Measurements from ENCODE around the gene PKDREJ. TPM values are rescaled to one million over a fixed set of nuclear protein-coding genes. Genes with fewer than 3 reads are reported as not detected.

PKDREJ gene
- total and polyA plus RNA-seq, 2 donors (not counting 1 experiment from before 2014, with no cell fraction given): under 0.01 TPM; not detected in 1

DNA sequence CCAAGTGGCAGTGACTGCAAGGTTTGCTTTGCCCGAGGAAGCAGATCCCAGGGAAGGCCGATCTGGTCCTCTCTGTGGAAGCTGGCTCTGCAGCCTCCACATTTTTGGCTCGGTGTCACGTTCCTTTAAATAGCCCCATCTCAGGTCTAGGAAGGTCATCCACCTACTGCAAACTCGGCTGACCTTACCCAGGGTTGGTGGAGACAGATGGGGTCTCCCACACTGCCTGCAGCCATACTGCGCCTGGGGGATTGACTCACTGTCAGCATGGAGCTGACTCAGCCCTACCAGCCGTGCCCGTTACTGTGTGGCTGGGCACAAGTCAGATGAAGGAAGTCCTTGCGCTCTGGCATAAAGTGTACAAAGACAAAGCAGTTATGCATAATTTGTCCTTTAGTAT lies 29.9 kb downstream of the PKDREJ start:
- H4K20me1 ChIP-seq (ENCODE audit: control insufficient read depth, extremely low read depth, insufficient read depth, low read length): no peaks in the 10 kb centered on the region
- H3K4me2 ChIP-seq (ENCODE audit: extremely low read depth, insufficient read depth, low read length): no peak overlapping the region
- H3K79me2 ChIP-seq (ENCODE audit: control insufficient read depth, insufficient read depth, low read length): no peaks in the 10 kb centered on the region
- no peak overlapping the region for H2AFZ ChIP-seq (ENCODE audit: low read length)
- H3K9me3 ChIP-seq (ENCODE audit: control insufficient read depth, insufficient read depth, low read depth, low read length): no peaks in the 10 kb centered on the region
- peaks cover 2% of the 10 kb centered on the region for H3K36me3 ChIP-seq (ENCODE audit: control insufficient read depth, insufficient read depth, low read length)
- peak; percentile 8 to 52 for DNase-seq (ENCODE audit: low read depth in 2 of 2)
- H3K4me3 ChIP-seq (replicated peaks in 1 of 4; ENCODE audit: control extremely low read depth in 1 of 4, insufficient read depth in 1 of 4, low read depth in 3 of 4, low read length in 4 of 4): no peak overlapping the region
- H3K27ac ChIP-seq (ENCODE audit: insufficient read depth, low read length): no peak overlapping the region
- no peaks in the 10 kb centered on the region for H3K4me1 ChIP-seq (ENCODE audit: control insufficient read depth, extremely low read depth, insufficient read depth, low read length)
- TF ChIP-seq EZH2 (IDR thresholded peaks at IDR 0.05; ENCODE audit: low read length, missing control alignments): no peak
- TF ChIP-seq, protein P1, sequence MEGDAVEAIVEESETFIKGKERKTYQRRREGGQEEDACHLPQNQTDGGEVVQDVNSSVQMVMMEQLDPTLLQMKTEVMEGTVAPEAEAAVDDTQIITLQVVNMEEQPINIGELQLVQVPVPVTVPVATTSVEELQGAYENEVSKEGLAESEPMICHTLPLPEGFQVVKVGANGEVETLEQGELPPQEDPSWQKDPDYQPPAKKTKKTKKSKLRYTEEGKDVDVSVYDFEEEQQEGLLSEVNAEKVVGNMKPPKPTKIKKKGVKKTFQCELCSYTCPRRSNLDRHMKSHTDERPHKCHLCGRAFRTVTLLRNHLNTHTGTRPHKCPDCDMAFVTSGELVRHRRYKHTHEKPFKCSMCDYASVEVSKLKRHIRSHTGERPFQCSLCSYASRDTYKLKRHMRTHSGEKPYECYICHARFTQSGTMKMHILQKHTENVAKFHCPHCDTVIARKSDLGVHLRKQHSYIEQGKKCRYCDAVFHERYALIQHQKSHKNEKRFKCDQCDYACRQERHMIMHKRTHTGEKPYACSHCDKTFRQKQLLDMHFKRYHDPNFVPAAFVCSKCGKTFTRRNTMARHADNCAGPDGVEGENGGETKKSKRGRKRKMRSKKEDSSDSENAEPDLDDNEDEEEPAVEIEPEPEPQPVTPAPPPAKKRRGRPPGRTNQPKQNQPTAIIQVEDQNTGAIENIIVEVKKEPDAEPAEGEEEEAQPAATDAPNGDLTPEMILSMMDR (conservative IDR thresholded peaks at IDR 0.05 in 1 of 2, IDR thresholded peaks at IDR 0.05 in 1 of 2; ENCODE audit: low read depth in 1 of 2, low read length in 2 of 2): no peak
- H3K9ac ChIP-seq (ENCODE audit: insufficient read depth, low read length): no peak overlapping the region
- H3K27me3 ChIP-seq (ENCODE audit: control insufficient read depth, insufficient read depth, low read length): no peaks in the 10 kb centered on the region

DNA sequence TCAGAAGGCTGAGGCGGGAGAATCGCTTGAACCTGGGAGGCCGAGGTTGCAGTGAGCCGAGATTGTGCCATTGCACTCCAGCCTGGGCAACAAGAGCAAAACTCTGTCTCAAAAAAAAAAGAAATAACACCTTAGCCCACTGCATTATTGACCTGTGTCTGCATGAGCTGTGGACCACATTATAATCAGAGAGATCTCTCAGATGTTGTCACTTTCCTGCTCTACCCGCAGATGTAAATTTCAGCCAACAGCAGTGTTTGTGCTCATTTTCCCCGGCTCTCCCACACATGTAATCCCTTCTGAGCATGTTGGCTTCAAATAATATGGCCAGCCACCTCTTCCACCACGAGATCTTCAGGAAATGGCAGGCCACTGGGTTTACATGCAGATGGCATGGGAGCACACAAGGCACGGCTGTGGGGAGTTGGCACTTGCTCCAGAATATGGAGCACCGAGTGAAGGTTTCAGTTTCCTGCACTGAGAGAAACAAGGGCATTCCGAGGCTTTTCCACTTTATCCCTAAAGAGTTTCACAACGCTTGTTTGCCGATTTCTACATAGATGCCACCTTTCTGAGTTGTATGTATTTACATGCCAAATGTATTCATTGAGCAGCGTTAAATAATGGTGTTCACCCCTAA lies 32.8 kb downstream of the PKDREJ start:
- no peak overlapping the region for H3K27ac ChIP-seq (ENCODE audit: insufficient read depth, low read length)
- no peaks in the 10 kb centered on the region for H3K9me3 ChIP-seq (ENCODE audit: control insufficient read depth, insufficient read depth, low read depth, low read length)
- TF ChIP-seq, protein P1 (conservative IDR thresholded peaks at IDR 0.05 in 1 of 2, IDR thresholded peaks at IDR 0.05 in 1 of 2; ENCODE audit: low read depth in 1 of 2, low read length in 2 of 2): no peak
- TF ChIP-seq EZH2 (IDR thresholded peaks at IDR 0.05; ENCODE audit: low read length, missing control alignments): no peak
- no peak for DNase-seq (ENCODE audit: low read depth in 2 of 2)
- H3K4me3 ChIP-seq (replicated peaks in 1 of 4; ENCODE audit: control extremely low read depth in 1 of 4, insufficient read depth in 1 of 4, low read depth in 3 of 4, low read length in 4 of 4): no peak overlapping the region
- peaks cover 2% of the 10 kb centered on the region for H3K36me3 ChIP-seq (ENCODE audit: control insufficient read depth, insufficient read depth, low read length)
- no peaks in the 10 kb centered on the region for H3K4me1 ChIP-seq (ENCODE audit: control insufficient read depth, extremely low read depth, insufficient read depth, low read length)
- H3K4me2 ChIP-seq (ENCODE audit: extremely low read depth, insufficient read depth, low read length): no peak overlapping the region
- H3K9ac ChIP-seq (ENCODE audit: insufficient read depth, low read length): no peak overlapping the region
- H3K27me3 ChIP-seq (ENCODE audit: control insufficient read depth, insufficient read depth, low read length): no peaks in the 10 kb centered on the region
- H4K20me1 ChIP-seq (ENCODE audit: control insufficient read depth, extremely low read depth, insufficient read depth, low read length): no peaks in the 10 kb centered on the region
- no peaks in the 10 kb centered on the region for H3K79me2 ChIP-seq (ENCODE audit: control insufficient read depth, insufficient read depth, low read length)
- no peak overlapping the region for H2AFZ ChIP-seq (ENCODE audit: low read length)

DNA sequence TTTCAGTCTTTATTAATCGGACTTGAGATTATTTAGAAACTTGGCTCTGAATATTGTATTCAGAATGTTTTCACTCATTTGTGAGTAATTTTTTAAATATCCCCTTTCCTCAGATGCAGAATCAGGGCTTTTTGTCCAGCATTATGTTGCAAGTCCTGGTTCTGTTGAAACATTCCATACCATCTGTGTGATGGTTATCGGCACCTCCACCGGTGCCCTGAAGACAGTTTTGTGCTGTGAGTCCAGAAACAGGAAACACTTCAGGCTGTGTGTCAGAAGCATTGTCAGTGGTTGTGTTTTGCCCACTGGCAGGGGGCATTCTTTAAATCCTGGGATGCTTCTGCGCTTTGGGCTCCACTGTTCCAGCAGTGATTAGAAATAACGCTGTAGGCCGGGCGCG lies 33.4 kb downstream of the PKDREJ start:
- H3K9me3 ChIP-seq (ENCODE audit: control insufficient read depth, insufficient read depth, low read depth, low read length): no peaks in the 10 kb centered on the region
- no peaks in the 10 kb centered on the region for H3K79me2 ChIP-seq (ENCODE audit: control insufficient read depth, insufficient read depth, low read length)
- peaks cover 2% of the 10 kb centered on the region for H3K36me3 ChIP-seq (ENCODE audit: control insufficient read depth, insufficient read depth, low read length)
- no peak overlapping the region for H3K9ac ChIP-seq (ENCODE audit: insufficient read depth, low read length)
- no peak for DNase-seq (ENCODE audit: low read depth in 2 of 2)
- no peaks in the 10 kb centered on the region for H3K27me3 ChIP-seq (ENCODE audit: control insufficient read depth, insufficient read depth, low read length)
- no peaks in the 10 kb centered on the region for H4K20me1 ChIP-seq (ENCODE audit: control insufficient read depth, extremely low read depth, insufficient read depth, low read length)
- no peak overlapping the region for H3K4me2 ChIP-seq (ENCODE audit: extremely low read depth, insufficient read depth, low read length)
- no peak overlapping the region for H2AFZ ChIP-seq (ENCODE audit: low read length)
- no peak overlapping the region for H3K4me3 ChIP-seq (replicated peaks in 1 of 4; ENCODE audit: control extremely low read depth in 1 of 4, insufficient read depth in 1 of 4, low read depth in 3 of 4, low read length in 4 of 4)
- H3K27ac ChIP-seq (ENCODE audit: insufficient read depth, low read length): no peak overlapping the region
- no peaks in the 10 kb centered on the region for H3K4me1 ChIP-seq (ENCODE audit: control insufficient read depth, extremely low read depth, insufficient read depth, low read length)
- TF ChIP-seq EZH2 (IDR thresholded peaks at IDR 0.05; ENCODE audit: low read length, missing control alignments): no peak
- TF ChIP-seq, protein P1 (conservative IDR thresholded peaks at IDR 0.05 in 1 of 2, IDR thresholded peaks at IDR 0.05 in 1 of 2; ENCODE audit: low read depth in 1 of 2, low read length in 2 of 2): no peak

All from fibroblast of lung (primary cell).